ENCODE measurements around the gene TEK. TPM values are rescaled to one million over a fixed set of nuclear protein-coding genes. Genes with fewer than 3 reads are reported as not detected.
A peak's percentile ranks its signal among the peaks of the same experiment; 100 is the strongest.

TEK gene
- total and polyA plus RNA-seq, 2 experiments from 2014 or later: 2.0 to 5.6 TPM

DNA sequence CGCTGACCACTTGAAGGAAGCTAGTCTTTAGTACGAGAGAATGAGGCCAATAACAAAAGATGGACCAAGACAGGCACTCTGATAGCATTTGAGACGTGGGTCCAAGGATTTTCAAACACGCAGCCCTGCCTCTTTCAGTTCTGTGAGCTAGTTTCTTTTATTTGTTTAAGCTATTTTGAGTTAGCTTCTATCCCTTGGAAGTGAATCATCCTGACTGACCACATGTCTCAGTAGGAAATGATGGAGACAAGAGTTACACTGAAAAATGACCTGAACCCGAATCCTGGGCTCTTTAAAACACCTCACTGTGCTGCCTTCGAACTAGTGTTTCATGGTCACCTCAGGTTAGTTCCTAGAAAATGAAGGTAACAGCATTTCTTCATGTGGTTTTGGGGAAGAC lies 9.9 kb downstream of the TEK start:
- no peak overlapping the region for H3K27ac ChIP-seq
- H4K20me1 ChIP-seq (ENCODE audit: insufficient read depth, poor library complexity, severe bottlenecking): no peaks in the 10 kb centered on the region
- H3K9me3 ChIP-seq (ENCODE audit: low read depth): no peaks in the 10 kb centered on the region
- no peaks in the 10 kb centered on the region for H3K9me2 ChIP-seq (replicated peaks; ENCODE audit: insufficient read depth)
- no peaks in the 10 kb centered on the region for H3K79me2 ChIP-seq
- H2AFZ ChIP-seq: no peak overlapping the region
- 93% methylated on average over 6 of the region's 6 CpGs for WGBS (ENCODE audit: low lambda C conversion rate, missing lambda C conversion rate)
- no peaks in the 10 kb centered on the region for H3K4me1 ChIP-seq (ENCODE audit: insufficient read depth)
- TF ChIP-seq EZH2phosphoT487 (IDR thresholded peaks at IDR 0.05; ENCODE audit: low read depth, severe bottlenecking, unreplicated experiment) (no peak), EZH2 (IDR thresholded peaks at IDR 0.05; ENCODE audit: borderline replicate concordance) (no peak)
- TF ChIP-seq, protein P1, sequence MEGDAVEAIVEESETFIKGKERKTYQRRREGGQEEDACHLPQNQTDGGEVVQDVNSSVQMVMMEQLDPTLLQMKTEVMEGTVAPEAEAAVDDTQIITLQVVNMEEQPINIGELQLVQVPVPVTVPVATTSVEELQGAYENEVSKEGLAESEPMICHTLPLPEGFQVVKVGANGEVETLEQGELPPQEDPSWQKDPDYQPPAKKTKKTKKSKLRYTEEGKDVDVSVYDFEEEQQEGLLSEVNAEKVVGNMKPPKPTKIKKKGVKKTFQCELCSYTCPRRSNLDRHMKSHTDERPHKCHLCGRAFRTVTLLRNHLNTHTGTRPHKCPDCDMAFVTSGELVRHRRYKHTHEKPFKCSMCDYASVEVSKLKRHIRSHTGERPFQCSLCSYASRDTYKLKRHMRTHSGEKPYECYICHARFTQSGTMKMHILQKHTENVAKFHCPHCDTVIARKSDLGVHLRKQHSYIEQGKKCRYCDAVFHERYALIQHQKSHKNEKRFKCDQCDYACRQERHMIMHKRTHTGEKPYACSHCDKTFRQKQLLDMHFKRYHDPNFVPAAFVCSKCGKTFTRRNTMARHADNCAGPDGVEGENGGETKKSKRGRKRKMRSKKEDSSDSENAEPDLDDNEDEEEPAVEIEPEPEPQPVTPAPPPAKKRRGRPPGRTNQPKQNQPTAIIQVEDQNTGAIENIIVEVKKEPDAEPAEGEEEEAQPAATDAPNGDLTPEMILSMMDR (IDR thresholded peaks at IDR 0.05; ENCODE audit: poor library complexity): no peak
- H3K36me3 ChIP-seq (replicated peaks; ENCODE audit: insufficient read depth, low read depth): no peaks in the 10 kb centered on the region
- no peak overlapping the region for H3K4me3 ChIP-seq
- DNase-seq (ENCODE audit: low spot score): no peak
- H3K4me2 ChIP-seq: no peak overlapping the region
- H3K27me3 ChIP-seq: no peaks in the 10 kb centered on the region

DNA sequence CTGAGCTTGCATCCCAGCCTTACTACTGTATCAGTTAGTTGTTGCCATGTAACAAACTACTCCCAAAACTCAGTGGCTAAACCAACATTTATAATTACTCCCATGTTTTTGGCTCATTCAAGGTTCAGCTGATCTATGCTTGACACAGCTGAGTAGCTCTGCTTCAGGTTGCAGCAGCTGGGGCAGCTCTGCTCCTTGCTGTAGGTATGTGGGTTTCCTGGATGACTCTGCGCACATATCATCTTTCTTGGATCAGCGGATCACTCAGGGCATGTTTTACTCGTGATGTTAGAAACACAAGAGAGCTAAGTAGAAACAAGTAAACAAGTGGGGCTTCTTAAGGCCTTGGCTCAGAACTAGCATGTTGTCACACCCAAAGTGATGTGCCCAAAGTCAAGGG lies 15.1 kb downstream of the TEK start:
- no peak for TF ChIP-seq EZH2phosphoT487 (IDR thresholded peaks at IDR 0.05; ENCODE audit: low read depth, severe bottlenecking, unreplicated experiment)
- TF ChIP-seq, protein P1 (IDR thresholded peaks at IDR 0.05; ENCODE audit: poor library complexity): no peak
- no peak for TF ChIP-seq EZH2 (IDR thresholded peaks at IDR 0.05; ENCODE audit: borderline replicate concordance)
- H3K4me1 ChIP-seq (ENCODE audit: insufficient read depth): no peaks in the 10 kb centered on the region
- 96% methylated on average over 3 of the region's 3 CpGs for WGBS (ENCODE audit: low lambda C conversion rate, missing lambda C conversion rate)
- H3K9me2 ChIP-seq (replicated peaks; ENCODE audit: insufficient read depth): no peaks in the 10 kb centered on the region
- no peaks in the 10 kb centered on the region for H3K9me3 ChIP-seq (ENCODE audit: low read depth)
- H3K79me2 ChIP-seq: no peaks in the 10 kb centered on the region
- H3K4me3 ChIP-seq: no peak overlapping the region
- H3K27ac ChIP-seq: no peak overlapping the region
- no peak overlapping the region for H2AFZ ChIP-seq
- DNase-seq (ENCODE audit: low spot score): no peak
- no peak overlapping the region for H3K4me2 ChIP-seq
- H3K36me3 ChIP-seq (replicated peaks; ENCODE audit: insufficient read depth, low read depth): no peaks in the 10 kb centered on the region
- no peaks in the 10 kb centered on the region for H4K20me1 ChIP-seq (ENCODE audit: insufficient read depth, poor library complexity, severe bottlenecking)
- H3K27me3 ChIP-seq: no peaks in the 10 kb centered on the region

DNA sequence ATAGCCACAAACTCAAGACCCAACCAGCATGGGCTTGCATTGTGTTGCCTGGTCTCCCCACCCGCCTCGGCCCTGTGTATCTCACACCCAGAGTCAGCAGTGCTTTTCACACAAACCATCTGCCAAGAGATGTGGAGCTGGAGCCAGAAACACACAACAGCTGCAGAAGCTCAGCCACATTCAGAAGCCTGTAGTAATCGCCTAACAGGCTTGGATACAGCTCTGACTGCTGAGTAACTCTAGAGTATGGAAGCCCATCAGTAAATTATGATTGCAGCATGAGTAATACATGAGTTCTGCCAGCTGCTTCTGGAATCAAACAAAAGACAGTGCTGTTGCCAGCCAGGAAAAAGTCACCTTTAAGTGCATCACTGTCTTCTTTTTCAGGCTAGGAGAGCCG lies 16.0 kb downstream of the TEK start:
- Histone ChIP-seq H3K9me3 (ENCODE audit: low read depth) (no peaks in the 10 kb centered on the region), H3K4me2 (no peak overlapping the region), H3K36me3 (replicated peaks; ENCODE audit: insufficient read depth, low read depth) (no peaks in the 10 kb centered on the region), H4K20me1 (ENCODE audit: insufficient read depth, poor library complexity, severe bottlenecking) (no peaks in the 10 kb centered on the region), H3K4me1 (ENCODE audit: insufficient read depth) (no peaks in the 10 kb centered on the region), H3K27ac (peak overlapping the region; percentile 66), H3K9me2 (replicated peaks; ENCODE audit: insufficient read depth) (no peaks in the 10 kb centered on the region), H3K4me3 (no peak overlapping the region), H3K79me2 (no peaks in the 10 kb centered on the region), H2AFZ (no peak overlapping the region), H3K27me3 (no peaks in the 10 kb centered on the region)
- DNase-seq (ENCODE audit: low spot score): peak; percentile 62
- TF ChIP-seq, protein P1 (IDR thresholded peaks at IDR 0.05; ENCODE audit: poor library complexity): no peak
- TF ChIP-seq EZH2 (IDR thresholded peaks at IDR 0.05; ENCODE audit: borderline replicate concordance): no peak
- no peak for TF ChIP-seq EZH2phosphoT487 (IDR thresholded peaks at IDR 0.05; ENCODE audit: low read depth, severe bottlenecking, unreplicated experiment)
- WGBS (ENCODE audit: low lambda C conversion rate, missing lambda C conversion rate): 62% methylated on average over 4 of the region's 4 CpGs

DNA sequence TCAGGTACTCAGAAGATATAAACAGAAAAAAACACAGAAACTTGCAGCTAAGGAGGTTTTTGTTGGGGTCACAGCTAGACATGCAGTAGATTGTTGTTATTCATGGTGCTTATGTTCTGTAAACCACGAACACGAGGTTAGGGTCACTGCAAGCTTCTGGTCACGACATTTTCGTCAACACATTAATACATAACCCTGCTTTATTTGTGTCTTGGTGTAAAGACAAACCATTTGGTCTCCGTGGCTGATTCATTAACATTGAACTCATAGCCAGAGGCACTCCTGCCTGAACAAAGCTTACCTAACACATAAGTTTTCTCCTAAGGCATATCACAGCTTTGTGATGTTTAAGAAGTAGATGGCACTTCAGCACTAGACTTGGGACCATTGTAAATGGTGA lies 16.9 kb downstream of the TEK start:
- Histone ChIP-seq H3K27me3 (no peaks in the 10 kb centered on the region), H4K20me1 (ENCODE audit: insufficient read depth, poor library complexity, severe bottlenecking) (no peaks in the 10 kb centered on the region), H3K9me2 (replicated peaks; ENCODE audit: insufficient read depth) (no peaks in the 10 kb centered on the region), H3K4me3 (no peak overlapping the region), H3K4me1 (ENCODE audit: insufficient read depth) (no peaks in the 10 kb centered on the region), H3K4me2 (no peak overlapping the region), H2AFZ (no peak overlapping the region), H3K36me3 (replicated peaks; ENCODE audit: insufficient read depth, low read depth) (no peaks in the 10 kb centered on the region), H3K27ac (peak overlapping the region; percentile 66), H3K9me3 (ENCODE audit: low read depth) (no peaks in the 10 kb centered on the region), H3K79me2 (no peaks in the 10 kb centered on the region)
- TF ChIP-seq EZH2phosphoT487 (IDR thresholded peaks at IDR 0.05; ENCODE audit: low read depth, severe bottlenecking, unreplicated experiment) (no peak), EZH2 (IDR thresholded peaks at IDR 0.05; ENCODE audit: borderline replicate concordance) (no peak)
- TF ChIP-seq, protein P1 (IDR thresholded peaks at IDR 0.05; ENCODE audit: poor library complexity): no peak
- DNase-seq (ENCODE audit: low spot score): no peak
- WGBS (ENCODE audit: low lambda C conversion rate, missing lambda C conversion rate): 68% methylated on average over 5 of the region's 5 CpGs
